ENCODE data around the gene MTHFSD.

MTHFSD gene

GRCh38 chr16:86495756-86496261 is 59.2 kb downstream of the MTHFSD start:
- Histone ChIP-seq H3K4ac (ENCODE audit: low read depth, low read length) (no peak overlapping the region), H3K27ac (ENCODE audit: low read depth, low read length) (no peak overlapping the region), H3K79me1 (ENCODE audit: low read length) (no peaks in the 10 kb centered on the region), H3K79me2 (ENCODE audit: control insufficient read depth, insufficient read depth, low read length, poor library complexity) (no peaks in the 10 kb centered on the region), H3K14ac (ENCODE audit: low read length) (no peak overlapping the region), H3K4me1 (ENCODE audit: control insufficient read depth in 1 of 2, insufficient read depth in 2 of 2, low read length in 2 of 2) (no peaks in the 10 kb centered on the region), H4K8ac (ENCODE audit: low read depth, low read length) (no peak overlapping the region), H3K9ac (ENCODE audit: low read length) (no peak overlapping the region), H2BK12ac (ENCODE audit: low read length) (no peak overlapping the region), H4K12ac (ENCODE audit: low read depth, low read length) (no peak overlapping the region), H3K4me2 (ENCODE audit: low read length) (no peak overlapping the region), H3K36me3 (ENCODE audit: control insufficient read depth in 1 of 2, insufficient read depth in 2 of 2, low read length in 2 of 2) (no peaks in the 10 kb centered on the region), H3K4me3 (ENCODE audit: low read depth, low read length) (no peak overlapping the region), H2BK5ac (ENCODE audit: low read depth, low read length, poor library complexity) (no peak overlapping the region), H3K23ac (ENCODE audit: low read length) (no peak overlapping the region), H2AK5ac (ENCODE audit: low read length) (no peak overlapping the region), H3K9me3 (ENCODE audit: insufficient read depth, low read depth, low read length) (peaks cover 7% of the 10 kb centered on the region), H3K27me3 (ENCODE audit: insufficient read depth, low read length) (peaks cover 91% of the 10 kb centered on the region), H2BK120ac (ENCODE audit: insufficient read depth, low read length, poor library complexity) (no peak overlapping the region), H3K18ac (ENCODE audit: low read length) (no peak overlapping the region), H4K91ac (ENCODE audit: low read depth, low read length) (no peak overlapping the region), H2AFZ (ENCODE audit: insufficient read depth, low read length, poor library complexity) (no peak overlapping the region)
- WGBS (ENCODE audit: extremely low coverage, insufficient coverage, insufficient read length), result no CpG with 5 or more reads among the region's 16 CpGs
- DNase-seq, result no peak

- H2AFZ ChIP-seq (ENCODE audit: insufficient read depth, low read length, poor library complexity), result no peak overlapping the region
- no peak overlapping the region for H3K18ac ChIP-seq (ENCODE audit: low read length)
- no peak overlapping the region for H3K14ac ChIP-seq (ENCODE audit: low read length)
- no peak overlapping the region for H4K91ac ChIP-seq (ENCODE audit: low read depth, low read length)
- no peak overlapping the region for H2BK120ac ChIP-seq (ENCODE audit: insufficient read depth, low read length, poor library complexity)
- no peak for DNase-seq
- no peaks in the 10 kb centered on the region for H3K36me3 ChIP-seq (ENCODE audit: control insufficient read depth in 1 of 2, insufficient read depth in 2 of 2, low read length in 2 of 2)
- peaks cover 7% of the 10 kb centered on the region for H3K9me3 ChIP-seq (ENCODE audit: insufficient read depth, low read depth, low read length)
- no peak overlapping the region for H3K9ac ChIP-seq (ENCODE audit: low read length)
- H3K4me2 ChIP-seq (ENCODE audit: low read length), result no peak overlapping the region
- H2BK5ac ChIP-seq (ENCODE audit: low read depth, low read length, poor library complexity), result no peak overlapping the region
- no peak overlapping the region for H3K4me3 ChIP-seq (ENCODE audit: low read depth, low read length)
- no peak overlapping the region for H2BK12ac ChIP-seq (ENCODE audit: low read length)
- WGBS (ENCODE audit: extremely low coverage, insufficient coverage, insufficient read length), result no CpG with 5 or more reads among the region's 10 CpGs
- H4K8ac ChIP-seq (ENCODE audit: low read depth, low read length), result no peak overlapping the region
- no peaks in the 10 kb centered on the region for H3K4me1 ChIP-seq (ENCODE audit: control insufficient read depth in 1 of 2, insufficient read depth in 2 of 2, low read length in 2 of 2)
- no peak overlapping the region for H2AK5ac ChIP-seq (ENCODE audit: low read length)
- no peak overlapping the region for H4K12ac ChIP-seq (ENCODE audit: low read depth, low read length)
- no peak overlapping the region for H3K27ac ChIP-seq (ENCODE audit: low read depth, low read length)
- H3K23ac ChIP-seq (ENCODE audit: low read length), result no peak overlapping the region
- H3K27me3 ChIP-seq (ENCODE audit: insufficient read depth, low read length), result peaks cover 87% of the 10 kb centered on the region
- no peaks in the 10 kb centered on the region for H3K79me1 ChIP-seq (ENCODE audit: low read length)
- H3K4ac ChIP-seq (ENCODE audit: low read depth, low read length), result no peak overlapping the region
- H3K79me2 ChIP-seq (ENCODE audit: control insufficient read depth, insufficient read depth, low read length, poor library complexity), result no peaks in the 10 kb centered on the region
These were observed 59.7 kb downstream of the MTHFSD start for GRCh38 chr16:86495357-86495701.

- H2AK5ac ChIP-seq (ENCODE audit: low read length), result no peak overlapping the region
- H3K14ac ChIP-seq (ENCODE audit: low read length), result no peak overlapping the region
- no peaks in the 10 kb centered on the region for H3K36me3 ChIP-seq (ENCODE audit: control insufficient read depth in 1 of 2, insufficient read depth in 2 of 2, low read length in 2 of 2)
- no peak overlapping the region for H3K9ac ChIP-seq (ENCODE audit: low read length)
- DNase-seq, result no peak
- no peak overlapping the region for H3K23ac ChIP-seq (ENCODE audit: low read length)
- H3K18ac ChIP-seq (ENCODE audit: low read length), result no peak overlapping the region
- no peaks in the 10 kb centered on the region for H3K79me2 ChIP-seq (ENCODE audit: control insufficient read depth, insufficient read depth, low read length, poor library complexity)
- H3K4me3 ChIP-seq (ENCODE audit: low read depth, low read length), result no peak overlapping the region
- H3K4me2 ChIP-seq (ENCODE audit: low read length), result no peak overlapping the region
- no peak overlapping the region for H2BK5ac ChIP-seq (ENCODE audit: low read depth, low read length, poor library complexity)
- H3K79me1 ChIP-seq (ENCODE audit: low read length), result no peaks in the 10 kb centered on the region
- H3K4me1 ChIP-seq (ENCODE audit: control insufficient read depth in 1 of 2, insufficient read depth in 2 of 2, low read length in 2 of 2), result no peaks in the 10 kb centered on the region
- no peak overlapping the region for H2BK120ac ChIP-seq (ENCODE audit: insufficient read depth, low read length, poor library complexity)
- H3K9me3 ChIP-seq (ENCODE audit: insufficient read depth, low read depth, low read length), result peaks cover 7% of the 10 kb centered on the region
- no peak overlapping the region for H4K8ac ChIP-seq (ENCODE audit: low read depth, low read length)
- no peak overlapping the region for H4K91ac ChIP-seq (ENCODE audit: low read depth, low read length)
- WGBS (ENCODE audit: extremely low coverage, insufficient coverage, insufficient read length), result no CpG with 5 or more reads among the region's 54 CpGs
- H2BK12ac ChIP-seq (ENCODE audit: low read length), result no peak overlapping the region
- H3K27me3 ChIP-seq (ENCODE audit: insufficient read depth, low read length), result peaks cover 81% of the 10 kb centered on the region
- H3K27ac ChIP-seq (ENCODE audit: low read depth, low read length), result no peak overlapping the region
- H4K12ac ChIP-seq (ENCODE audit: low read depth, low read length), result no peak overlapping the region
- H2AFZ ChIP-seq (ENCODE audit: insufficient read depth, low read length, poor library complexity), result no peak overlapping the region
- no peak overlapping the region for H3K4ac ChIP-seq (ENCODE audit: low read depth, low read length)
These were observed 60.3 kb downstream of the MTHFSD start for GRCh38 chr16:86494565-86495356.

- H4K8ac ChIP-seq (ENCODE audit: low read depth, low read length), result no peak overlapping the region
- DNase-seq, result no peak
- H4K91ac ChIP-seq (ENCODE audit: low read depth, low read length), result no peak overlapping the region
- H3K9ac ChIP-seq (ENCODE audit: low read length), result no peak overlapping the region
- no peaks in the 10 kb centered on the region for H3K4me1 ChIP-seq (ENCODE audit: control insufficient read depth in 1 of 2, insufficient read depth in 2 of 2, low read length in 2 of 2)
- H3K79me2 ChIP-seq (ENCODE audit: control insufficient read depth, insufficient read depth, low read length, poor library complexity), result no peaks in the 10 kb centered on the region
- H3K14ac ChIP-seq (ENCODE audit: low read length), result no peak overlapping the region
- H3K27me3 ChIP-seq (ENCODE audit: insufficient read depth, low read length), result peaks cover 82% of the 10 kb centered on the region
- H2AFZ ChIP-seq (ENCODE audit: insufficient read depth, low read length, poor library complexity), result no peak overlapping the region
- no peak overlapping the region for H3K23ac ChIP-seq (ENCODE audit: low read length)
- H2BK120ac ChIP-seq (ENCODE audit: insufficient read depth, low read length, poor library complexity), result no peak overlapping the region
- no peak overlapping the region for H3K27ac ChIP-seq (ENCODE audit: low read depth, low read length)
- no peak overlapping the region for H4K12ac ChIP-seq (ENCODE audit: low read depth, low read length)
- no peak overlapping the region for H3K4me3 ChIP-seq (ENCODE audit: low read depth, low read length)
- H3K4me2 ChIP-seq (ENCODE audit: low read length), result no peak overlapping the region
- no peak overlapping the region for H2AK5ac ChIP-seq (ENCODE audit: low read length)
- H3K4ac ChIP-seq (ENCODE audit: low read depth, low read length), result no peak overlapping the region
- no peaks in the 10 kb centered on the region for H3K36me3 ChIP-seq (ENCODE audit: control insufficient read depth in 1 of 2, insufficient read depth in 2 of 2, low read length in 2 of 2)
- peaks cover 8% of the 10 kb centered on the region for H3K9me3 ChIP-seq (ENCODE audit: insufficient read depth, low read depth, low read length)
- no peak overlapping the region for H3K18ac ChIP-seq (ENCODE audit: low read length)
- H2BK12ac ChIP-seq (ENCODE audit: low read length), result no peak overlapping the region
- no peaks in the 10 kb centered on the region for H3K79me1 ChIP-seq (ENCODE audit: low read length)
- WGBS (ENCODE audit: extremely low coverage, insufficient coverage, insufficient read length), result no CpG with 5 or more reads among the region's 22 CpGs
- no peak overlapping the region for H2BK5ac ChIP-seq (ENCODE audit: low read depth, low read length, poor library complexity)
These were observed 60.9 kb downstream of the MTHFSD start for GRCh38 chr16:86494039-86494564.

All from trophoblast cell (in vitro differentiated cells and primary cell).